T follicular helper cell (primary cell): Measurements from ENCODE around the gene ESCO1.

Experiments
- DNase-seq: peaks from one replicate; pipeline ENCODE4 v3.0.0-alpha.2; 2020; ENCODE audit warnings: low read depth

Gene ESCO1

GRCh38 chr18:21584391-21584790, 16.1 kb downstream of the ESCO1 start:
- DNase-seq = no peak

- DNase-seq = no peak
Measured at GRCh38 chr18:21575656-21576055, 24.8 kb downstream of the ESCO1 start.

GRCh38 chr18:21571772-21572171, 28.7 kb downstream of the ESCO1 start:
- DNase-seq = no peak

GRCh38 chr18:21559195-21559594, 41.3 kb downstream of the ESCO1 start:
- DNase-seq = no peak

- DNase-seq = no peak
Measured at GRCh38 chr18:21557607-21558253, 42.8 kb downstream of the ESCO1 start.

- DNase-seq = no peak
Measured at GRCh38 chr18:21550510-21550970, 50.0 kb downstream of the ESCO1 start.

GRCh38 chr18:21548647-21549046, 51.9 kb downstream of the ESCO1 start:
- no peak for DNase-seq

GRCh38 chr18:21546423-21546822, 54.1 kb downstream of the ESCO1 start:
- no peak for DNase-seq

- DNase-seq = no peak
Measured at GRCh38 chr18:21538230-21538629, 62.3 kb downstream of the ESCO1 start.

- DNase-seq = no peak
Measured at GRCh38 chr18:21534327-21534726, 66.2 kb downstream of the ESCO1 start.

GRCh38 chr18:21526463-21526862, 74.0 kb downstream of the ESCO1 start:
- no peak for DNase-seq

GRCh38 chr18:21525916-21526315, 74.6 kb downstream of the ESCO1 start:
- no peak for DNase-seq

- DNase-seq = no peak
Measured at GRCh38 chr18:21522530-21522929, 78.0 kb downstream of the ESCO1 start.

- DNase-seq = no peak
Measured at GRCh38 chr18:21513741-21514140, 86.8 kb downstream of the ESCO1 start.

- no peak for DNase-seq
Measured at GRCh38 chr18:21513292-21513691, 87.2 kb downstream of the ESCO1 start.

- no peak for DNase-seq
Measured at GRCh38 chr18:21509062-21509461, 91.4 kb downstream of the ESCO1 start.

- DNase-seq = no peak
Measured at GRCh38 chr18:21507913-21508701, 92.4 kb downstream of the ESCO1 start.

- no peak for DNase-seq
Measured at GRCh38 chr18:21502661-21503060, 97.8 kb downstream of the ESCO1 start.

- DNase-seq = no peak
Measured at GRCh38 chr18:21499997-21500396, 100.5 kb downstream of the ESCO1 start.

GRCh38 chr18:21496277-21496835, 104.1 kb downstream of the ESCO1 start:
- DNase-seq = no peak

GRCh38 chr18:21490748-21491147, 109.8 kb downstream of the ESCO1 start:
- no peak for DNase-seq

- no peak for DNase-seq
Measured at GRCh38 chr18:21489919-21490495, 110.5 kb downstream of the ESCO1 start.
